Left lung (tissue), 10 donors: ENCODE data around the gene TAPBPL. TPM values are rescaled to one million over a fixed set of nuclear protein-coding genes. Genes with fewer than 3 reads are reported as not detected.
"Not testable (repeated sequence)": the region's sequence is repeated elsewhere in the genome, so short reads cannot be mapped to it uniquely, and the experiment has no call there.

Experiments used
- ATAC-seq: fragments of 200-7000 bp; cut with Tn5 transposase; one replicate; pipeline ENCODE4 v1.9.1; 2020; ENCODE audit warnings: moderate library complexity
- DNase-seq, 4 donors: peaks; one replicate each; pipeline ENCODE4 v3.0.0-alpha.2; 2013 to 2020
- H3K27ac ChIP-seq, 2 donors: fragments of 200-600 bp; sonication (generic) in 1 of 2; one replicate each; pipeline versions ENCODE4 v1.5.0 to v1.8.0; 2020 to 2021
- H3K27me3 ChIP-seq, 2 donors: fragments of 200-600 bp; sonication (generic) in 1 of 2; one replicate each; pipeline versions ENCODE4 v1.5.0 to v1.8.0; 2020 to 2021
- H3K36me3 ChIP-seq, 2 donors: fragments of 200-600 bp; sonication (generic) in 1 of 2; one replicate each; pipeline versions ENCODE4 v1.5.0 to v1.8.0; 2020 to 2021
- H3K4me1 ChIP-seq, 2 donors: fragments of 200-600 bp; one replicate each; pipeline ENCODE4 v1.8.0; 2021
- H3K4me3 ChIP-seq, 2 donors: fragments of 200-600 bp; sonication (generic) in 1 of 2; one replicate each; pipeline versions ENCODE4 v1.5.0 to v1.8.0; 2020 to 2021; ENCODE audit warnings: mild to moderate bottlenecking in 1 of 2
- H3K9me3 ChIP-seq, 2 donors: fragments of 200-600 bp; sonication (generic) in 1 of 2; one replicate each; pipeline versions ENCODE4 v1.5.0 to v1.8.0; 2020 to 2021
- CTCF ChIP-seq, 2 donors: fragments of 200-600 bp; sonication (generic) in 1 of 2; IDR thresholded peaks; one replicate each; pipeline versions ENCODE4 v1.5.0 to v1.8.0; 2021; ENCODE audit warnings: antibody characterized with exemption in 2 of 2
- intact Hi-C, 2 donors: fragments of 100-400 bp; cut with DNase I; formaldehyde crosslinking; loops; one replicate each; pipeline versions ENCODE4 v1.11.2 to v1.14.2; 2022
- polyA plus RNA-seq, 6 donors: library from polyadenylated mRNA; unstranded; fragments of 120-200 nt; gene quantifications; one replicate each; pipeline ENCODE4 v1.2.1, GENCODE V29; 2013; ENCODE audit not compliant: insufficient read length in 6 of 6
- total RNA-seq, 2 donors: library from RNA; stranded (reverse); fragmentation: NEBNext Ultra II Directional; extraction: Animal tissue kit (Norgen Biotek cat#: 25700); gene quantifications; one replicate each; pipeline ENCODE4 v1.2.1, GENCODE V29; 2021
- donor health status: DM: no; HTN: yes; CAD: no.
- donor health status: DM: no; HTN: no; CAD: no.

TAPBPL gene
- total and polyA plus RNA-seq, 8 donors = 18.0 to 33.8 (median 19.0) TPM

DNA sequence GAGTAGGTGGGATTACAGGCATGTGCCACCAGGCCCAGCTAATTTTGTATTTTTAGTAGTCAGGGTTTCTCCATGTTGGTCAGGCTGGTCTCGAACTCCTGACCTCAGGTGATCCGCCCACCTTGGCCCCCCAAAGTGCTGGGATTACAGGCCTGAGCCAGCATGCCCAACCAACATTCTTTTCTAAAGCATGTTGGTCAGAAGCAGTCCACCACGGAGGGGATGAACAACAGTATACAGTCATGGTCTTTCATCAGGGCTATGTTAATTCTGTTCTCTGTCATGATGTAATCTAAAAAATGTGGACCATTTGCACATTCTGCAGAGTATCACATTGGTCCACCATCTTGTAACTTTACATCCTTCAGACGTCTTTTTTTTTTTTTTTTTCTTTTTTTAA is 37.6 kb downstream of the TAPBPL start:
- H3K27ac ChIP-seq = no peak overlapping the region
- H3K36me3 ChIP-seq = peaks cover 0 to 11% of the 10 kb centered on the region in 2 donors
- H3K4me1 ChIP-seq = peaks cover 2 to 14% of the 10 kb centered on the region in 2 donors
- ATAC-seq = no peak
- no peaks in the 10 kb centered on the region for H3K9me3 ChIP-seq
- H3K4me3 ChIP-seq = no peak overlapping the region
- intact Hi-C loops = no loop called here
- H3K27me3 ChIP-seq = no peaks in the 10 kb centered on the region
- TF ChIP-seq CTCF (IDR thresholded peaks at IDR 0.05) = no peak
- DNase-seq = no peak

- H3K9me3 ChIP-seq, H3K27ac ChIP-seq, H3K4me3 ChIP-seq, DNase-seq, ATAC-seq, H3K27me3 ChIP-seq, intact Hi-C loops: not testable (repeated sequence)
- Histone ChIP-seq H3K4me1 (peaks cover 10 to 26% of the 10 kb centered on the region in 2 donors), H3K36me3 (peaks cover 0 to 11% of the 10 kb centered on the region in 2 donors)
Observed at GRCh38 chr12:6490673-6491072, 38.8 kb downstream of the TAPBPL start.

DNA sequence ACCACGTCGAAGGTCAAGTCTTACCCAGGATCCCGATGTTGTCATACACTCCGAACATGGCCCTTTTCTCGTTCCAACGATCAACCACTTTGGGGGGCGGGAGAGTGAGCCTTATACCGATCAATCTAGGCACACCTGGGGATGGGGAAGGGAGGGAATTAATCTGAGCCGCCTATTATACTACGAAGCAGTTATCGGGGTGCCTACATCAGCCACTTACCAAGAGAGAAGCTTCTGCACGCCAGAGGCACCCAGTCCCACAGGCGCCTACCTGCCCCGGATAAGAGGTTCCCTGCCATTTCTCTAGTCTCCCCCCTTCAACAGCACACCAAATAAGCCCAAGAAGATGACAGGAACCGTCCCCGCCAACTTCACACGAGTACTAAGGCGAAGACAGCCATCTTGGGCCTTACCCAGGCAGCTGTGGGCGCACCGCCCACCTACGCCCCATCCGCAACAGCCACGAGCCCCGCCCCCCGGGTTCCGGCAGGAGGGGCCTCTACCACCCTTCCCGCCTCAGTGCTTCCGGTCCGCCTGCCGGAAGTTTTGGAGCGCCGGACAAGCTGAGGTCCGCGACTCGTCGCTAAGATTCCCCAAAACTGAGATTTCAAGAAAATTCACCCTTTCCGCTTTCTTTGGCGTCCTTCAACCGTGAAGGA is 41.1 kb downstream of the TAPBPL start, which contains the start of gene MRPL51:
TSS of gene MRPL51 (minus strand) at position 425 of the 659 bp plus-strand sequence. CDS start at position 299, 126 bp downstream.
- intact Hi-C loops = no loop called here
- H3K4me3 ChIP-seq = peak within 1 kb of the TSS; percentile 61 to 68
- H3K4me1 ChIP-seq = peaks cover 10 to 29% of the 10 kb centered on the region in 2 donors
- peak; percentile 95 to 99 (median 98) for DNase-seq
- H3K9me3 ChIP-seq = no peaks in the 10 kb centered on the region
- no peak for TF ChIP-seq CTCF (IDR thresholded peaks at IDR 0.05)
- H3K27me3 ChIP-seq = no peaks in the 10 kb centered on the region
- peak within 1 kb of the TSS; percentile 95 for H3K27ac ChIP-seq
- peaks cover 0 to 20% of the 10 kb centered on the region in 2 donors for H3K36me3 ChIP-seq
- peak; percentile 97 for ATAC-seq

- peak in 1 of 2 donors; percentile 70 for TF ChIP-seq CTCF (IDR thresholded peaks at IDR 0.05)
- Histone ChIP-seq H3K36me3 (peaks cover 0 to 22% of the 10 kb centered on the region in 2 donors), H3K4me3 (peak within 1 kb of the TSS; percentile 61 to 68), H3K9me3 (no peaks in the 10 kb centered on the region), H3K4me1 (peaks cover 10 to 29% of the 10 kb centered on the region in 2 donors), H3K27me3 (no peaks in the 10 kb centered on the region), H3K27ac (peak within 1 kb of the TSS; percentile 95)
- intact Hi-C loops = no loop called here
- ATAC-seq (peak; percentile 97), DNase-seq (peak; percentile 92 to 96 (median 96))
Observed at GRCh38 chr12:6493497-6494257, 41.8 kb downstream of the TAPBPL start, which contains the start of gene NCAPD2. NCAPD2 (plus strand) TSS chr12:6494102; CDS start chr12:6495099, 997 bp downstream.

GRCh38 chr12:6494258-6494743 is 42.5 kb downstream of the TAPBPL start:
- DNase-seq (peak in 1 of 4 donors; percentile 3), ATAC-seq (peak; percentile 3)
- no peak for TF ChIP-seq CTCF (IDR thresholded peaks at IDR 0.05)

More at GRCh38 chr12:6494258-6494743, 42.5 kb downstream of the TAPBPL start:
- Histone ChIP-seq H3K27me3 (no peaks in the 10 kb centered on the region), H3K4me3 (peak overlapping the region; percentile 61 to 68), H3K9me3 (no peaks in the 10 kb centered on the region), H3K4me1 (peaks cover 10 to 29% of the 10 kb centered on the region in 2 donors), H3K27ac (peak overlapping the region in 1 of 2 donors; percentile 95), H3K36me3 (peaks cover 0 to 28% of the 10 kb centered on the region in 2 donors)
- intact Hi-C loops = no loop called here
